ENCODE measurements around the gene MAFG.
"Not testable (repeated sequence)": the region's sequence is repeated elsewhere in the genome, so short reads cannot be mapped to it uniquely, and the experiment has no call there.

Gene MAFG

DNA sequence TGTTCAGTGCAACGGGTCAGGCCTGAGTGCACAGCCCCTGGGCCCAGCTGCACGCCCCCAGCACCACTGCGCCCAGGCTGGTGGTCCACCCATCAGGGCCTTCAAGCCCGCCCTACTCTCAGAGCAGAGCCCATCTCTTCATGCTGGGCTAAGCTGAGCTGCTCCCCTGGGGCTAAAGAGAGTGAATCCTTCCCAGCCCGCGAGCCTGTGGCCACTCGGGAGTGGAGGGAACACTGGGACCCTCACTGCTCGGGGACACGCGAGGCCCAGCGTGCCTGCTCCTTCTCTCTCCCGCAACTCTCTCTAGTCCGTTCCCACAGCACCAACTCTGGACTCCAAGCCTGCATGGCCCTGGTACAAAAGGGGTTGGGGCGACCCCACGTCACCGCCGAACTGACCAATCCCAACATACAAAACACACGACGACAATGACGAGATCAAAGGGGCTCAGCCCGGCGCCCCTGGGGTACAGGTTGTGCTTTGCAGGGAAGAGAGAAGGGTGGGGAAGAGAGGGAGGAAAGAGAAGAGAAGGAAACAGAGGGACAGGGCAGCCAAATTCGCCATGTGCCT lies 5.5 kb downstream of the MAFG start:
- no peak for DNase-seq

DNA sequence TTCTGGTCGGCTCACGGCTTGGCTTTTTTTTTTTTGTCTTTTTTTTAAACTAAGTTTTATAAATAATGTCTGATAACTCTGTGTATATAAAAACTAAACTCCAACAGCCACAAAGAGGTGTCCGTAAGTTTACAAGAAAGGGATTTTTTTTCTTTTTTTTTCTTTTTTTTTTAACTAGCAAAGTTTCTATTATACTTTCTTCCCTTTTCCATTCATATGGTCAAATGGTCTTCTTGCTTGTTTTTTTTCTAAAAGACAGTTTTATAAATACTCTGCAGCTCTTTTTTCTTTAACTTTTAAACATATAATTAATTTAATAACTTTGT lies 6.0 kb downstream of the MAFG start:
- no peak for DNase-seq

DNA sequence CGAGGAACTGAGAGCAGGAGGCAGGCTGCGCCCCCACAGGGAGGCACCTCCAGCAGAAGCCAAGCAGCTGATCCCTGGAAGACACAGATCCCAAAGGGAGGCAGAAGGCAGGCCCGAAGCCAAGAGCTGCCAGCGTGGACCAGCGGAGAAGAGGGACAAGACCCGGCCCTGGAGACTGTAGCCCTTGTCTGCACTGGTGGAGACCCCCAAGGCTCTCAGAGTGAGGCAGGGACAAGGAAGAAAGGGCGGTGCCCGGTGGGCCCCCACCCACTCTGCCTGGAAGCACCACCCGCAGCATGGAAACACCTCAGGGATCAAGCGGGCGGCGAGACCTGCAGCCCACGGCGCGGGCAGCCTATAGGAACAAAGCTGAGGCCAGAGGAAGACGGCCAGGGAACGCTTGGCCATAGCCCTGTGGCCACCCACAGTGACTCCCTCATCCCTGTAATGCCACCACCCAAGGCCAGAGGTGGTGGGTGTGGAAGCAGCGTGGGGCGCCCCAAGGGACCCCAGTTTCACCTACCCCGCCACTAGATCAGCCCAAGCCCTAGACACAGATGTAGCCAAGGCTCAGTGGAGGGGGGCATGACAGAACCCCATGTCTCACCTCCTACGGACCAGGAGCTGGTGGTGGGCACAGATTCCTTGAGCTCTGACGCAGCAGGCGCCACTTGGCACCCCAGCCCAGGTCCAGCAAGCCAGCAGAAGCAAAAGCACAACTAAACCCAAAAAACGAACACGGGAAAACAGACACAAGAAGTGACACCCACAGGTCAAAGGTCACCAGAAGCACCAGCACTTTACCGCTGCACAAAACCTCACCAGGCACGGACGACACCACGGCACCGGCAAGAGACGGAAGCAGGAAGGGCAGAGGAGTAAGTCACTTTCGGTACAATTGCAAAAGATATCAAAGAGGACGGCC lies 6.7 kb downstream of the MAFG start:
- DNase-seq = peak; percentile 77

DNA sequence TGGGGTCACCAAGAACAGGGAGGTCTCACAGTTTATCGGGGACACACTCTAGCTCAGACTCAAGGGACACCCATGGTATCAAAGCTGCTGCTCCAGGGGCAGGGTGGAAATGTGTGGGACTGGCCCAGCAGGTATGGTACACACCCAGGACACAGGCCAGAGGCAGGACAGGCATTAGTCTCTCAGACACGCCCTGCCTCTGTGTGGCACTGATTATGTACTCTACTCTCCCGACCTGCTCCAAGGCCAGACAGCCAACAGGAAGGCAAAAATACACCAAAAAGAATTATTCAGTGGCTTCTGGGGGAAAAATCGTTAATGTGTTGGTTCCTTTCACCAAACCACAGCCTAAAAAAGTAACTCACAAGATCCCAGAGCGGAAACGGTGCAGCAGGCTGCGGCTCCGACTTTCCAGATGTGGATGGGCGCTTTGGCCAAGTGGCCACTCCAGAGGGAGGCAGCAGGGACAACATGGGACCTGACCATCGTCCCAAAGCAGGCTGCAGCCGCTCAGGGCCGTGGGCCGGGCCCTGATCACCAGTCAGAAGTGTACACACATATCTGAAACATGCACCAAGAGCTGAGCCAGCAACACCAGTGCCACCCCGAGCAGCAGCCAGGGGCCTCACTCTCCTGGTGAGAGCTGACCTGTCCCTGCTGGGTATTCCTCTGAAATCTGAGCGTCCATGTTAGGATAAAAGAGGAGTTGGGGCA lies 8.5 kb downstream of the MAFG start:
- no peak for DNase-seq

DNA sequence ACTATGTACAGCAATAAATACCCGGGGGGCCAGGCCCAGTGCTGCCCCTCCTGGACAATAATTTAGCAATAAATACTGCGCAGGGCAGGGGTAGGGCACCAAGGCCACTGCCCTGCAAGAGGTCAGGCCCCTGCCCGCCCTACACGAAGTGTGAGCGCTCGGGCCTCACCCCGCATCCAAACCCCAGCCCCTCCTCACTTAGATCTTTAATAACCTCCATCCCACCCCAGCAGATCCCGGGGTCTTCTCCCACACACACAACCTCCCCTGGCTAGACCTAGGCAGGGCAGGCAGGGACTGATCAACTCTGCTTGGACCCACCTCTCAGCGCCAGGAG lies 9.2 kb downstream of the MAFG start:
- not testable (repeated sequence) for DNase-seq

DNA sequence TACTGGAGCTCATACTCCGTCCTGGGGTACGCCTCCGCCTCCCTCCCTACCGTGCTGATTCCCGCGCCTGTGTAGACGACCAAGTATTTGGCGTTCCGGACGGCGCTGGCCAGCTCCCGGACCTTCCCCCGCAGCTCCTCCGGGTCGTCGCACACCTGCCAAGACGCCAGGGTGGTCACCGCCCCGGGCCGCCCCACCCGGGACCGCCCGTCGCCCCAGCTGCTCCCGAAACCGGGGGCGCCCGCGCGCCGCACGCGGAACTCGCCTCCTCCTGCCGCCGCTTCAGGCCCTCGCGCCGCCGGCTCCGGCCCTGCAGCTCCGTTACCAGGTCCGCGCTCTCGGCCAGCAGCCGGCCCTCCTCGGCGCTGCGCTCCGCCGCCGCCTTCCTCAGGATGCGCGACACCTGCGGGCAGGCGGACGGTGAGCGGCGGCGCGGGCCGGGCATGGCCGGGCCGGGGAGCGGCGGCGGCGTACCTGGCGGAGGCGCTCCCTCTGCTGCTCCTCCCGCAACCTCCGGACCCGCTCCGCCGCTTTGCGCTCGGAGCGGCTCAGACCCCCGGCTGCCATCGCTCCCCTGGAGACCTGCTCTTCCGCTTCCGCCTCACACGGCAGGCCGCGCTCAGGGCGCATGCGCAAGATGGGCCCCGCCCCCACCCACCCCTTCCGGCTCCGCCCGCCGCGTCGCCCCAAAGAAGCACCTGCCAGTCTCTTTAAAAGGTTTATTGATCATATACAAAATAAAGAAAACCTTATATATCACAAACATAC lies 9.8 kb downstream of the MAFG start, which contains the start of gene SIRT7:
Gene SIRT7, minus strand, starts transcription at position 612 of the 768 bp plus-strand sequence. Its CDS starts 45 bp downstream, at position 567.
- peak; percentile 80 for DNase-seq

DNA sequence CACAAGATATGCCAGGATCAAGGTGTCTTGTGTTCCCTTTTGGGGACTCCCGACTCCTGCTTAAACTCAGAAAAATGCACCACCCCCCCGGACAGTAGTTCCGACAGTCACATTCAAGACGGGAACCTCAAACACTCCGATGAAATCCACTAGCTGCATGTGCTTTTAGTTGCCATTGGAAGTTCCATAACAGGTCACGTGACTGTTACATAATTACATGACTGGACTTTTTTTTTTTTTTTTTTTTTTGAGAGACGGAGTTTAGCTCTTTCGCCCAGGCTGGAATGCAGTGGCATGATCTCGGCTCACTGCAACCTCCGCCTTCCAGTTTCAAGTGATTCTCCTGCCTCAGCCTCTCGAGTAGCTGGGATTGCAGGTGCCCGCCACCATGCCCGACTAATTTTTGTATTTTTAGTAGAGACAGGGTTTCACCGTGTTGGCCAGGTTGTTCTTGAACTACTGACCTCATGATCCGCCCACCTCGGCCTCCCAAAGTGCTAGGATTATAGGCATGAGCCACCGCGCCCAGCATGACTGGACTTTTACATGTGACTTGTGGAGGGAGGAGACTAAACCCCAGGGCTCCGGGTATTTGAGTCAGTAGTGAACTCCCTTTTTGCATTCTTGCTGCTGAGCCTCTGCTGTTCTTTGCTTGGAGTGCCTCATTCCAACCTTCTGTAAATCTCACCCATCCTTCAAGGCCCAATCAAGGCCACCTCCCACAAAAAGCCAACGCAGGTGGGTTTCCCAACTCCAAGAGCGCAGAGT lies 11.1 kb downstream of the MAFG start:
- peak; percentile 83 for DNase-seq

DNA sequence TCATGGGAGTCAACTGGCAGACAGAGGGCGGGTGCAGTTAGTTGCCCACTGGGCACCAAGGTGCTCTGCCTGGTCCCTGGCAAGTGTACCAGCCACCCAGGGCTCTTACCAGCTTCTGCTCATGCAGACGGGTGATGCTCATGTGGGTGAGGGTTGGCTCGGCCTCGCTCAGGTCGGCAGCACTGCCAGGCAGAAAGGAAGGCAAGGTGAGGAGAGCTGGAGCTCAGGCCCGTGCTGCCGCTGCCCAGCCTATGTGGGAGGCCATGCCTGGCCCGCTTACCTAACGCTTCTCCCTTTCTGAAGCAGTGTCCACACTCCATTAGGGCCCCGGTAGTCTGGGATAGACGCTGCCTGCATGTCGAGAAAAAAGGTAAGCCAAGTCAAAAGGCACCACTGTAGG lies 12.2 kb downstream of the MAFG start:
- no peak for DNase-seq

DNA sequence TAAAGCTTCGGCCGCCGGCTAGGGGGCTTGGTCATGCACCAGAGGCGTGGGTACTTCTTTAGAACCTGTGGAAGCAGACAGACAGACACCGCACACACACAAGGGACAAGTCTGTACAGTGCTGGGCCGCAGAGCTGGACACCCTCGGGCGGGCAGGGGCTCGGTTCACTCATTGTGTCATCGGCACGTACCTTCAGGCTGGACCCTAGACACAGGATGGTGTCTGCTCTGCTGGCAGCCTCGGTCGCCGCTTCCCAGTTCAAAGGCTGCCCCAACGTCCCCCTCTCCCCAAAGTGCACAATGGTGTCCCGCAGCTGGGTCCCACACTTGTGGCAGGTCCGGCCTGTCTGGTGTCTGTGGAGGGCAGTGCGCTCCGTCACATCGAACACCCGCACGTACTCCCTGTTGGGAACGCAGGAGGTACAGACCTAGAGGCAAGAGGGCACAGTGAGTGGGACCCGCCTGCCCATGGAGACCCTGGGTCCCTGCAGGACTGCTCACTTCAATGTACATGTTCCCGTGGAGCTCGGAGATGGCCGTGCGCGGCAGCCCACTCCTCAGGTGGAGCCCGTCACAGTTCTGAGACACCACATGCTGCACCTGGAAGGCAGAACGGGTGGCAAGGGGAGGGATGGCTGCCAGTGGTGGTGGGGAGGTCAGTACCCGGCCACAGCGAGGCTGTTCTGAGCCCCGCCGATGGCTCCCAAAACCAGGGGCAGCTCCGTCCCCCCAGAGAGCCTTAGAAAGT lies 13.3 kb downstream of the MAFG start:
- DNase-seq = no peak

DNA sequence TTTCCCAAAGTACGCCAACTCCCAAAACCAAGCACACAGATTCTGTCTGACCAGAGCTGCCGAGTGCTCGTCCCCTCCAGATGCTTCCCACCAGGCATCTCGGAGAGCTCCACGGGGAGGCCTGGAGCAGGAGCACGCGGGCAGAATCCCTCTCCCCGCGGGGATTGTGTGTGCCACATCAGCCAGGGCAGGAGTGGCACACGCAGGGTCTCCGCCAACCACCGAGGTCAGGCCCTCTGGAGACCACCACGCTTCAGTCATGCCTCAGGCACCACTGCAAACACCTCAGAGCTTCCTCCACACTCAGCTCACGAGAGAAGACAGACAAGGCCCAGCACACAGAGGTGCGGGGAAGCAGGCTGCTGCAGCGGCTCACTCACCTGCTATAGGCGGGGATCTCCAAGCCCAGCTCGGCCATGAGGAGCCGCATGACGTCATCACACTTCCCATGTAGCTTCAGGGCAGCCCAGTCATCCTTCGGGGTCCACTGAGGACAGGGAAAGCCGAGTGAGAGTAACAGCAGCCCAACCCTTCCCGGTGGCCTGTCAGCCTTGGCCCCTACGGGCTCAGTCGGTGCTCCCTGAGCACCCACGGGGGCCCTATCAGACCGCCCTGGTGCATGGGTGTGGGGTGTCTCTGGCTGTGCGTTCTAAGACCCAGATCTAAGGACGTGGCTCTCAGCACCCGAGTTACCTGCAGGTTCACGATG lies 14.0 kb downstream of the MAFG start:
- DNase-seq = no peak

DNA sequence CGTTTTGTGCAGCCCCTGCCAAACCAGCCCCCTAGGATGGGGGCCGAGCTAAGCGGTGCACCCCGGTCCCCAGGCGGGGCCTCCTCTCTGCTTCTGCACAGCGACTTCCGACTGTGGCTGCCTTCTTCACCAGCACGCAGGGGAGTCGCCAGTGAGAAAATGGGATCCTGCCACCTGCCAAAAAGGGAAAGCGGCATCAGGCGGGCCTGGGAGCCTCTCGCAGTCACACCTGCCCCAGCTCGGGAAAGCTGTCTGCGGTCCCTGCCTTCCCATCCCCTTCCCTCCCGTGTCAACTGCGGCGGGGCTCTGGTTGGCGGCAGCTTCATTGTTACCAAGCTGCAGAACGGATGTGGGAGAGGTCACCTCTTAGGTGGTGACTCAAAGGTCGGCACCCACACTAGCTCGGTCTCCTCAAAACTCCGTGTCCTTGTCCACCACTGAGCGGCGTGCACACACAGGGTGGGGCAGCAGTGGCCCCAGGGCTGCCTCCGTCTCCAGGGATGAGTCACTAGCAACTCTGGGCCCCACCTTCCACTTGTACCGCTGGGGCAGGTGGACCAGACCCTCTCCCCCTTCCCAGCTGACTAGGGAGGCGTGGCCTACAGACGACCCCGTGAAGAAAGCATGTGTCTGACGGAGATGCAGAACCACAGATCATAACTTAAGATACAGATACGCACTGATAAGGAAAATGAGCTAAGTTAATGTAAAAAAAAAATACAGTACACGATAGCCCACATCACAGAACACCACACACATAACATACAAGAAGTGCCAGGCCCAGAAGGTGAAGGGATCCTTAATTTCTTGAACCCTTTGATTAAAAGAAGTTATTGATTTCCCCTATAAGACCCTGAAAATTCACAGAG lies 14.9 kb downstream of the MAFG start:
- DNase-seq = no peak

DNA sequence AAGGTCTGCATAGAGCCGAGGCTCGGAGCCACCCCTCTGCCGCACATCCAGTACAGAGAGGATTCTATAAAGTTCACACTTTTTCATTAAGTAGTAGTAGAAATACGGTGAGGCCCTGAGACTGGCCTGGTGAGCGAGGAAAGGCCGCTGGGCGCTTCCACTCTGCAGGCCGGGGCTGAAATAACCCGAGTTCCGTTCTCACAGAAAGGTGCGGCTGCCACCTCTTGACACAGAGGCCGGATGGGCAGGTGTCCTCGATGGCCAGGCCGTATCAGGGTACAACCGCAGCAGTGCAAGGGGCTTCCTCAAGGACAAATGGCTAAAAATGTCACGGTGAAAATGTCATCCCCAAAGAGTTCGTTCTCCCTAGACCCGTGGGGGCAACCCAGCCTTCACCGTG lies 15.6 kb downstream of the MAFG start:
- no peak for DNase-seq

DNA sequence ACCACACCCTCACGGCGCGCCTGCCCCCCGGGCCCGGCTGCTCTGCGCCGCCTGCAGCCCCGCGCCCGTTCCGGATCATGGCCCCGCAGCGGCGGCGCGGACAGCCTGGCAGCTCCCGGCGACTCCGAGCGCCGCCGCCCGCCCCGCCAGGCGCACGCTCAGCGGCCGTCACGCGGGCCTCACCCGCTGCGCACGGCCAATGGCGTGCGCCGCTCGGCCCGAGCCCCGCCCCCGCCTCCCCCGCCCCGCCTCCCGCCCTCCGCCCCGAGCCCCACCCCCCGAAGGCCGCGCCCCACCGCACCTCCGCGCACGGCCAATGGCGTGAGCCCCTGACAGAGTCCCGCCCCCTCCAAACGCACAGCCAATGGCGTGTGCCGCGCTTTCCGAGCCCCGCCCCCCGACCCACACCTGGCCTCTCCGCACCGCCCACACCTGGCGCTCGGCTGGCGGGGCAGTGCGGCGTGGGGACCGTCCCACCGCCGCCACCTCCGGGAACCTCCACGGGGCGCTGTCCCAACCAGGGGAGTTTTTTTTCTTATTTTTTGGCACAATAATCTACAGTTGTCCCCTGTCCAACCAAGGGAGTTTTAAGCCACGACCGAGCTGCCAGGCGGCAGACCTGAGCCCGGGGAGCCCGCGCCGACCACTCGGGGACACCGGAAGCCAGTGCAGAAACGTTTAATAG lies 16.1 kb downstream of the MAFG start, which contains the start of gene PCYT2:
Gene PCYT2, minus strand, starts transcription at position 123 of the 685 bp plus-strand sequence. Its CDS starts 44 bp downstream, at position 79.
- peak; percentile 87 for DNase-seq

DNA sequence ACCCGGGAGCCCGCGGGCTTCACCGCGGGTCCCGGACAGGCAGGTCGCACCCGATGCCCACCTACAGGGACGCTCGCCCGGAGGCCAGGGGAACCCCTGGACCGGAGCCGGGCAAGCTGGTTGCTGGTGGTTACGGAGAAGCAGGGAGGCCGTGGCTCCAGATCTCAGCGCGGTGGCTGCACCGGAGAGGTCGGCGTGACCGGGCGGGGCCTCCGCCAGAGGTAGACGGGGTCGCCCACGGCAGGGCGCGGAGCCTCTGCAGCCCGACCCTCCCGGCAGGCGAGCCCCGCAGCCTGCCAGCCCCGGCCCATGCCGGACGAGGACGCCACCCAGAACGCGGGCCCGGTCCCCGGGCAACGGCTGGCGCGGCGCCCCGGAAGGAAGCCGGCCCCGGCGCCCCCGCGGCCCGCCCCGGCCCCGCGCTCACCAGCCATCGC lies 16.7 kb downstream of the MAFG start:
- DNase-seq = no peak

DNA sequence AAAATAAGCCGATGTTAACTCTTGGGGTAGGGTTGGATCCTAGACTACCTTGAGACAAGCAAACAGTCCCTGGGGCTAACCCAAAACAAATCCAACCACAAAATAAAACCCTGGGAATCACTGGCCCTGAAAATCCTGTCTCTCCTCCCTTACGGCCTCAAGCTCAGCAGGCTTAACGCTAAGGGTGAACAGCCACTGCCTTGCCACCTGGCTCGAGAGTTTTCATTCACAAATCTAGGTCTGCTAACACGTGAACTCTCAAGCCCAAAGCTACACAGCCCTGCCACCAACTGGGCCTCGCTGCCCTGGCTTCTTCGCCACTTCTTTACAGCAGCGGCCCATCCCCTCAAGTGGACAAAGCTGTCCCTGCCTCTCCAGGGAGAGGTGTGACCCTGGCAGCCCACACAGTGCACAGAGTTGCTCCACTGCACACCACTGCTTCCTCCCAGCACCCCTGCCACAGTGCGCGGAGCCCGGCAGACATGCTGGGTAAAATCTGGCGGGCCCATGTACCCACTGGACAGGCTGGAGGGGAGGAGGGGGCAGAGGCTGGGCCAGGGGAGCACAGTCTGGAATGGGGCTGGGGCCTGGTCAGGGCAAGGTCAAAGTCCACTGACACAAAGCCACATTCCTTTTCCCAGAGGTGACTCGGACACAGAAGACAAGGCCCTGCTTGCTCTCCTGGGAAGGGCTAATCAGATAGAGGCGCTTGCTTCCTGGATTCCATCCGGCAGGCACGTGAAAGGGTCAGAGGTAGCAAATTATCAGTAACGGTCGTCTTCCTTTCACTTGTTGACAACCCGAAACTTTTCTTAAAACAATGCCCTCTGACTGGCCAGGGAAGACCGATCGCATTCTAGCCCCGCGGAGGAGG lies 17.3 kb downstream of the MAFG start:
- no peak for DNase-seq

DNA sequence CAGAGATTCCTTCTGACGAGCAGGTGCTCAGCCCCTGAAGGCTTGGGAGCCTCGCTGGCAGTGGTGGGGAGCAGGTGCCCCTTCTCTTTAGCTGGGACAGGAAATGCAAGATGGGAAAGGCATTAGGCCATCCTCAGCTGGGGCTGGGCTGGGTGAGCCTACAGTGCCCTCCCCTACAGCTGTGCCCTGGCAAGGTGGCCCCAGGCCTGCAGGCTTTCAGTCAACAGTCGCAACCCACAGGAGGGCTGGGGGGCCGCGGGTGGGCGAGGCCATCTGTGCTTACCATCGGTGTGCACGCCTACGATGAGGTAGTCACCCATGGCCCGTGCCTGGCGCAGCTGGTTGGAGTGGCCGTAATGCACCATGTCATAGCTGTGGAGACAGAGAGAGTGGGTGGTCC lies 18.3 kb downstream of the MAFG start:
- no peak for DNase-seq

DNA sequence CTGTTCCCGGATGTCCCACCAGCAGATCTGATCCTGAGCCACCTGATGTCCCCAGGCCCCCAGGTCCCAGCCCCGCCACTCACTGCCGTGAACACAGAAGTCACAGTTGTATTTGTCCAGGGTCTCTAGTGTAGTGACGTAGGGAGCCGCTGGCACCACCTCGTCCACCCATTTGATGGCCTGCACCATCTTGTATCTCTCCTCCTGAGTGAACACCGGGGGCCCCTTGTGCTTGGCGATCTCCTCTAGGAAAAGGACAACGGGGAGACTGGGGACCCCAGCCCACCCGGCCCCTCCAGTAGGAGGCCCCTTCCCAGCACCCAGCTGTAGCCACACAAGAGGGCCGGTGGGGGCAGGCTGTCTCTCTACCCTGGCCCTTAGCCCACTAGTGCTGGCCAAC lies 18.7 kb downstream of the MAFG start:
- no peak for DNase-seq
